Measurements from ENCODE around the gene PCNX1. TPM values are rescaled to one million over a fixed set of nuclear protein-coding genes. Genes with fewer than 3 reads are reported as not detected.

The PCNX1 gene
- total RNA-seq, 1 donor from 2014 or later = 37.9 TPM

GRCh38 chr14:71076462-71077092 lies 169.3 kb downstream of the PCNX1 start:
- TF ChIP-seq CTCF (conservative IDR thresholded peaks at IDR 0.05) = no peak
- H3K27ac Mint-ChIP-seq = no peak overlapping the region
- H3K4me1 Mint-ChIP-seq (ENCODE audit: unreplicated experiment) = peaks cover 3% of the 10 kb centered on the region
- peaks cover 14% of the 10 kb centered on the region for H3K9me3 Mint-ChIP-seq
- no peak for DNase-seq (ENCODE audit: extremely low spot score, unreplicated experiment)
- peaks cover 71% of the 10 kb centered on the region for H3K36me3 Mint-ChIP-seq
- no peaks in the 10 kb centered on the region for H3K27me3 Mint-ChIP-seq
- H3K4me3 Mint-ChIP-seq = no peak overlapping the region

GRCh38 chr14:71078500-71078899 lies 171.2 kb downstream of the PCNX1 start:
- no peak for DNase-seq (ENCODE audit: extremely low spot score, unreplicated experiment)
- no peaks in the 10 kb centered on the region for H3K27me3 Mint-ChIP-seq
- no peak overlapping the region for H3K27ac Mint-ChIP-seq
- no peaks in the 10 kb centered on the region for H3K4me1 Mint-ChIP-seq (ENCODE audit: unreplicated experiment)
- no peak for TF ChIP-seq CTCF (conservative IDR thresholded peaks at IDR 0.05)
- no peak overlapping the region for H3K4me3 Mint-ChIP-seq
- peaks cover 12% of the 10 kb centered on the region for H3K9me3 Mint-ChIP-seq
- H3K36me3 Mint-ChIP-seq = peaks cover 75% of the 10 kb centered on the region

DNA sequence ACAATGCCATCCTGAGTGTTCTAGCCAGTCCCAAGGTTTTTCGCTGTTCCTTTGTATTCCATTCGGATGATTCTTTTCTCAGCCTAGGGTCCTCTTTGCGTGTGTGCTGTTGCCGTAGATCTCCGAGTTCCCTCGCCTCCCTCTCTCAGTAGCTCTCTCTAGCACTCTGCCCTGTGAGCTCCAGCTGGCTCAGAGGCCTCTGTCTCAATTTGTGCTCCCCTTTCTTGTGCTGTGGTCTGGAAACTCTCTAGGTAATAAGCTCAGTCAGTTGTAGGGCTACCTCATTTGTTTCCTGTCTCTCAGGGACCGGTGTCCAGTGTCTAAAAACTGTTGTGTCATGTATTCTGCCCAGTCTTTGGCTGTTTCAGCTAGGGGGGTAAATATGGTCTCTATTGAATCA lies 179.3 kb downstream of the PCNX1 start:
- H3K4me1 Mint-ChIP-seq (ENCODE audit: unreplicated experiment) = peaks cover 9% of the 10 kb centered on the region
- no peak for DNase-seq (ENCODE audit: extremely low spot score, unreplicated experiment)
- TF ChIP-seq CTCF (conservative IDR thresholded peaks at IDR 0.05) = no peak
- H3K9me3 Mint-ChIP-seq = no peaks in the 10 kb centered on the region
- peaks cover 45% of the 10 kb centered on the region for H3K36me3 Mint-ChIP-seq
- no peaks in the 10 kb centered on the region for H3K27me3 Mint-ChIP-seq
- no peak overlapping the region for H3K27ac Mint-ChIP-seq
- peak overlapping the region; percentile 9 for H3K4me3 Mint-ChIP-seq

DNA sequence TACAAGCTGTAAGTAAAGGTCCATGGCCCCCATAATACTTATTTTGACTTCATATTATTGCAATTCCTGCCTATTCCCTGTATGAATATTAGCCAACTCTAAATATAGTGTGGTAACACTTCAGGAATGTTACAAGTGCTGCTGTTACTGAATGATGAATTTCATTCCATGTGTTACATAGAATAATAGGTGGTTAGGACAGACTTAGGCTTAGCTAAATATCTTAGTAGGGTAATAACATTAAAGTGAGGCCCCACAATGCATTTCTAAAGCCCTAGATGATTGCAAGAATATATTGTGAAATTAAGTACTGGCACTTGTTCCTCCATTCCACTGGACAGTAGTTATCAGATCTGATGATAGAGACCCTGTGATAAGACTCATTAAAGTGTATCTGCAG lies 182.7 kb downstream of the PCNX1 start:
- peaks cover 9% of the 10 kb centered on the region for H3K4me1 Mint-ChIP-seq (ENCODE audit: unreplicated experiment)
- no peak overlapping the region for H3K27ac Mint-ChIP-seq
- H3K36me3 Mint-ChIP-seq = peaks cover 57% of the 10 kb centered on the region
- no peak overlapping the region for H3K4me3 Mint-ChIP-seq
- DNase-seq (ENCODE audit: extremely low spot score, unreplicated experiment) = no peak
- no peaks in the 10 kb centered on the region for H3K27me3 Mint-ChIP-seq
- no peak for TF ChIP-seq CTCF (conservative IDR thresholded peaks at IDR 0.05)
- no peaks in the 10 kb centered on the region for H3K9me3 Mint-ChIP-seq

- Mint-ChIP-seq H3K27me3 (no peaks in the 10 kb centered on the region), H3K27ac (no peak overlapping the region), H3K36me3 (peaks cover 57% of the 10 kb centered on the region), H3K4me3 (no peak overlapping the region), H3K4me1 (ENCODE audit: unreplicated experiment) (no peaks in the 10 kb centered on the region), H3K9me3 (peaks cover 13% of the 10 kb centered on the region)
- no peak for DNase-seq (ENCODE audit: extremely low spot score, unreplicated experiment)
- no peak for TF ChIP-seq CTCF (conservative IDR thresholded peaks at IDR 0.05)
Observed at GRCh38 chr14:71094722-71095121, 187.5 kb downstream of the PCNX1 start.

DNA sequence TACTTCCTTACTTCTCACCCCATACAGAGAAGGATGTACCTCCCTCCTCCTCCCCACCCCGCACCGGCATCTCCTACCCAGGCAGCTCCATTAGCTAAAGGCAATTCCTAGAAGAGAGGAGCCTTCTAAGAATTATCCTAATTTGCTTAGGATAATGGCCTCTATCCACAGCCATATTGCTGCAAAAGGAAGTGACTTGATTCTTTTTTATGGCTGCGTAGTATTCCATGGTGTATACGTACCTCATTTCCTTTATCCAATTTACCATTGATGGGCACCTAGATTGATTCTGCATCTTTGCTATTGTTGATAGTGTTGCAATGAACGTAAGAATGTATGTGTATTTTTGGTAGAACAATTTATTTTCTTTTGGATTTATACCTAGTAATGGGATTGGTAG lies 189.7 kb downstream of the PCNX1 start:
- H3K36me3 Mint-ChIP-seq = peaks cover 48% of the 10 kb centered on the region
- no peak overlapping the region for H3K27ac Mint-ChIP-seq
- no peak for TF ChIP-seq CTCF (conservative IDR thresholded peaks at IDR 0.05)
- H3K4me3 Mint-ChIP-seq = no peak overlapping the region
- H3K27me3 Mint-ChIP-seq = no peaks in the 10 kb centered on the region
- H3K9me3 Mint-ChIP-seq = peaks cover 13% of the 10 kb centered on the region
- no peak for DNase-seq (ENCODE audit: extremely low spot score, unreplicated experiment)
- H3K4me1 Mint-ChIP-seq (ENCODE audit: unreplicated experiment) = no peaks in the 10 kb centered on the region
